Measurements from ENCODE around the gene SORCS2. TPM values are rescaled to one million over a fixed set of nuclear protein-coding genes. Genes with fewer than 3 reads are reported as not detected.

SORCS2 gene
- polyA plus RNA-seq, 1 of the 3 experiments (the other 2 are of a cell fraction), result 1.6 TPM

- Histone ChIP-seq H3K36me3 (replicated peaks in 1 of 2; ENCODE audit: control insufficient read depth in 1 of 2, insufficient read depth in 2 of 2, low read length in 1 of 2) (no peaks in the 10 kb centered on the region), H3K79me2 (ENCODE audit: insufficient read depth) (no peaks in the 10 kb centered on the region), H2AFZ (ENCODE audit: low read depth) (no peak overlapping the region), H3F3A (replicated peaks; ENCODE audit: insufficient read depth) (no peaks in the 10 kb centered on the region), H3K27me3 (ENCODE audit: insufficient read depth) (no peaks in the 10 kb centered on the region), H3K4me3 (ENCODE audit: low read depth in 2 of 2, low read length in 1 of 2) (no peak overlapping the region), H4K20me1 (ENCODE audit: insufficient read depth) (no peaks in the 10 kb centered on the region), H3K9me2 (no peaks in the 10 kb centered on the region), H3K9ac (no peak overlapping the region), H3K9me3 (0 out of 2 replicates have a peak, but pooled peaks cover 6% of the 10 kb centered on the region), H3K4me2 (no peak overlapping the region), H3K4me1 (ENCODE audit: control insufficient read depth in 1 of 2, insufficient read depth in 2 of 2, low read depth in 1 of 2, low read length in 1 of 2) (no peaks in the 10 kb centered on the region; a peak in 1 of 4 replicates), H3K27ac (ENCODE audit: low read depth in 2 of 2, low read length in 1 of 2) (no peak overlapping the region)
- DNase-seq, result no peak
- 56% methylated on average over 11 of the region's 18 CpGs for WGBS (ENCODE audit: low lambda C conversion rate)
- ChIA-PET POLR2A (no interaction called here), CTCF (interaction anchor here (2.1 to 4.3 kb wide), 3 partner anchors 14 to 398 kb away, joined by 5 to 19 read pairs (median 8); no protein-coding TSS in a partner anchor)
- TF ChIP-seq REST (IDR thresholded peaks at IDR 0.05; ENCODE audit: low read depth, low read length), result no peak
- TF ChIP-seq EP300 (IDR thresholded peaks at IDR 0.05; ENCODE audit: borderline replicate concordance in 1 of 2, low read depth in 1 of 2, low read length in 1 of 2), result no peak
- TF ChIP-seq, protein P1, sequence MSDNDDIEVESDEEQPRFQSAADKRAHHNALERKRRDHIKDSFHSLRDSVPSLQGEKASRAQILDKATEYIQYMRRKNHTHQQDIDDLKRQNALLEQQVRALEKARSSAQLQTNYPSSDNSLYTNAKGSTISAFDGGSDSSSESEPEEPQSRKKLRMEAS (IDR thresholded peaks at IDR 0.05; ENCODE audit: low read depth), result no peak
- no peak for TF ChIP-seq ELF1 (IDR thresholded peaks at IDR 0.05)
- no peak for TF ChIP-seq EZH2phosphoT487 (IDR thresholded peaks at IDR 0.05; ENCODE audit: borderline replicate concordance, low read depth)
- no peak for TF ChIP-seq SMC3 (IDR thresholded peaks at IDR 0.05; ENCODE audit: low read depth, low read length)
- TF ChIP-seq POLR2AphosphoS5 (IDR thresholded peaks at IDR 0.05; ENCODE audit: low read depth, low read length), result no peak
- no peak for TF ChIP-seq ZBTB33 (IDR thresholded peaks at IDR 0.05; ENCODE audit: borderline replicate concordance, low read depth)
- TF ChIP-seq MXI1 (IDR thresholded peaks at IDR 0.05; ENCODE audit: low read depth, low read length), result no peak
- no peak for TF ChIP-seq YY1 (IDR thresholded peaks at IDR 0.05; ENCODE audit: low read depth)
- TF ChIP-seq RFX5 (IDR thresholded peaks at IDR 0.05; ENCODE audit: low read length), result no peak
- TF ChIP-seq FOXJ3 (CRISPR knock-in tag; IDR thresholded peaks at IDR 0.05), result no peak
- no peak for TF ChIP-seq CHD2 (IDR thresholded peaks at IDR 0.05; ENCODE audit: low read length, partially characterized antibody)
- TF ChIP-seq SIN3A (IDR thresholded peaks at IDR 0.05; ENCODE audit: borderline replicate concordance, low read depth, low read length), result no peak
- no peak for TF ChIP-seq JUND (IDR thresholded peaks at IDR 0.05)
- no peak for TF ChIP-seq RXRA (IDR thresholded peaks at IDR 0.05; ENCODE audit: borderline replicate concordance, low read depth)
- TF ChIP-seq TEAD4 (IDR thresholded peaks at IDR 0.05; ENCODE audit: borderline replicate concordance, insufficient read depth), result no peak
- no peak for TF ChIP-seq CTCF (IDR thresholded peaks at IDR 0.05)
These were observed 130.0 kb downstream of the SORCS2 start for GRCh38 chr4:7322166-7322991.

Data from SK-N-SH (cell line).